K562 (cell line): ENCODE measurements around the gene TMEM270. TPM values are rescaled to one million over a fixed set of nuclear protein-coding genes. Genes with fewer than 3 reads are reported as not detected.

Experiments used
- BCL6 ChIP-seq: fragments of 250-450 bp; sonication (Bioruptor Pico); IDR thresholded peaks from 2 replicates; pipeline ENCODE4 v1.4.0; 2020
- BRF1 ChIP-seq: IDR thresholded peaks from 3 replicates; pipeline ENCODE4 v1.6.1; 2011; ENCODE audit warnings: borderline replicate concordance, mild to moderate bottlenecking; ENCODE audit not compliant: insufficient read length; ENCODE audit errors: extremely low read depth
- ESRRA ChIP-seq: fragments of 450-650 bp; IDR thresholded peaks from 2 replicates; pipeline ENCODE4 v1.6.1; 2014; ENCODE audit warnings: low read depth, mild to moderate bottlenecking, moderate library complexity, borderline replicate concordance
- FOXA1 ChIP-seq: fragments of 450-650 bp; IDR thresholded peaks from 2 replicates; pipeline ENCODE4 v1.6.1; 2016; ENCODE audit warnings: mild to moderate bottlenecking, borderline replicate concordance
- MAZ ChIP-seq, 2 experiments: fragments of 450-650 bp in 1 of 2; sonication (generic) in 1 of 2; formaldehyde crosslinking; IDR thresholded peaks in 1 of 2; conservative IDR thresholded peaks in 1 of 2; 2 replicates each; pipeline versions ENCODE4 v1.4.0 to v1.5.0; 2020; ENCODE audit warnings: mild to moderate bottlenecking in 1 of 2, missing genetic modification reagents in 1 of 2
- MTA1 ChIP-seq: fragments of 450-650 bp; IDR thresholded peaks from 2 replicates; pipeline ENCODE4 v1.6.1; 2017; ENCODE audit warnings: borderline replicate concordance
- TAF1 ChIP-seq: IDR thresholded peaks from 2 replicates; pipeline ENCODE4 v1.6.1; 2011; ENCODE audit warnings: mild to moderate bottlenecking, low read length, moderate library complexity; ENCODE audit not compliant: insufficient read depth, control insufficient read depth, severe bottlenecking; ENCODE audit errors: extremely low read depth
- TAL1 ChIP-seq: fragments of 450-650 bp; IDR thresholded peaks from 2 replicates; pipeline ENCODE4 v1.6.1; 2016; ENCODE audit warnings: mild to moderate bottlenecking
- WHSC1 ChIP-seq: IDR thresholded peaks from one replicate; pipeline ENCODE4 v1.6.1; 2012; ENCODE audit warnings: low read length, control low read depth, inconsistent platforms
- XRCC5 ChIP-seq: fragments of 200-400 bp; formaldehyde crosslinking; IDR thresholded peaks from 2 replicates; pipeline ENCODE4 v1.6.1; 2017; ENCODE audit warnings: low read depth, mild to moderate bottlenecking, low read length
- ZFX ChIP-seq: sonication (generic); formaldehyde crosslinking; IDR thresholded peaks from 2 replicates; pipeline ENCODE4 v1.8.0; 2022; ENCODE audit warnings: mild to moderate bottlenecking, missing genetic modification reagents, moderate library complexity
- polyA plus RNA-seq, 8 experiments: library from polyadenylated mRNA; depleted of rRNA in 4 of 8; stranded (reverse) in 5 of 8; unstranded in 3 of 8; fragments of >200 nt; fragmentation: Nextera tagmentation in 2 of 8; fragmentation: Illumina TruSeq in 1 of 8; extraction: Ambion mirVana in 2 of 8; extraction: Trizol in 1 of 8; gene quantifications; 2 replicates each; pipeline versions ENCODE4 v1.2.1 to v1.2.3, GENCODE V29; 2011 to 2014; ENCODE audit warnings: inconsistent platforms in 1 of 8, missing spikeins in 1 of 8
- total RNA-seq, 7 experiments: library from RNA; depleted of rRNA in 6 of 7; stranded (reverse); fragments of >200 nt in 6 of 7; fragmentation: Illumina TruSeq in 2 of 7; extraction: Trizol in 2 of 7; gene quantifications; 2 replicates each; pipeline versions ENCODE4 v1.2.1 to v1.2.3, GENCODE V29; 2011 to 2021; ENCODE audit warnings: low replicate concordance in 1 of 7
- TF ChIP-seq, protein P1 (sequence below): fragments of 250-450 bp; sonication (Bioruptor Pico); IDR thresholded peaks from 2 replicates; pipeline ENCODE4 v1.8.0; 2021; ENCODE audit warnings: moderate library complexity, mild to moderate bottlenecking, inconsistent platforms
- TF ChIP-seq, protein P2 (sequence below): fragments of 250-450 bp; sonication (Bioruptor Pico); IDR thresholded peaks from 2 replicates; pipeline ENCODE4 v1.4.0; 2020; ENCODE audit warnings: mild to moderate bottlenecking, moderate library complexity
- TF ChIP-seq, protein P3 (sequence below), 3 experiments: fragments of 200-800 bp in 1 of 3; sonication (Bioruptor generic) in 1 of 3; sonication (generic) in 1 of 3; formaldehyde crosslinking in 1 of 3; IDR thresholded peaks; 2 replicates each; pipeline versions ENCODE4 v1.6.1 to v1.8.0; 2016 to 2022; ENCODE audit warnings: mild to moderate bottlenecking in 2 of 3, missing compliant biosample characterization in 2 of 3, missing genetic modification characterization in 2 of 3, missing genetic modification reagents in 1 of 3
- TF ChIP-seq, protein P4 (sequence below): fragments of 450-650 bp; IDR thresholded peaks from 2 replicates; pipeline ENCODE4 v1.7.1; 2018; ENCODE audit warnings: mild to moderate bottlenecking, low read depth; ENCODE audit not compliant: partially characterized antibody

Gene TMEM270
- total and polyA plus RNA-seq, 9 of the 15 experiments (the other 6 are each of a cell fraction or from before 2014, with no cell fraction given), result not detected

DNA sequence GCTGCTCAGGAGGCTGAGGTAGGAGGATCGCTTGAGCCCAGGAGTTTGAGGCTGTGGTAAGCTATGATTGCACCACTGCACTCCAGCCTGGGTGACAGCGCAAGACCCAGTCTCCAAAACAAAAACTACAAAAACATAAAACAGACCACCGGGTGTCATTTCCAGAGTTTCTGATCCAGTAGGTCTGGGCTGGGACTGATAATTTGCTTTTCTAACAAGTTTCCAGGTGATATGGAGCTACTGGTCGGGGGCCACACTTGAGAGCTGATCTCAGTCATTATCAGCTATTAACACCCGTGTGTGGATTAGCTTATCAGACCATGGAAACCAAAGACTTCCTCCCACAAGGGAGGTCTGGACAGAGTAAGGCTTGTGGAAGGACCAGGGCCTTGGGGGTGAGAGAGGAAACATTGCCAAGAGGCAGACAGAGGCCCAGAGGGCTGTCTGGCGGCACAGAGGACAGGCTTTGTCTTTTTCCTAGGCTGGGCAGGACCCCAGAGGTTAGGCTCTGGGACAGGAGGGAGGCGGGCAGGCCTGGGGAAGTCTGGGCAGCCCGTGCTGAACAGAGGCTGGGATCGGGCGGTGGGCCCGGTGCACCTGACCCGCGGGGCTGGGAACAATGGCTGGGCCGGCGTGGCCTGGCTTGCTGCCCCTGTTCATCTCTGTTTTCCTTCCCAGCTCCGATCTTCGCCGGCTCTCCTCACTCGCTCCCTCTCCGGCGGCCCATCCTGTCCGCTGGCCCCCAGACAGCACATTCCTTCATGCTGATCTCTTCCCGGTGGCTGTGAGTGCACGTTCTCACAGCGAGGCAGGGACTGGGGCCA, 25.2 kb downstream of the TMEM270 start (continued):
- TF ChIP-seq FOXA1 (no peak), BRF1 (no peak), ZFX (CRISPR knock-in tag) (peak; percentile 85), ESRRA (peak; percentile 95; the same call in 1 of the 2 replicates), WHSC1 (no peak), BCL6 (CRISPR knock-in tag) (peak; percentile 93), XRCC5 (no peak), MTA1 (peak; percentile 95), TAF1 (peak; percentile 63), MAZ (CRISPR knock-in tag; conservative IDR thresholded peaks at IDR 0.05 in 1 of 2, IDR thresholded peaks at IDR 0.05 in 1 of 2) (peak; percentile 98 to 99), TAL1 (peak; percentile 100)
- TF ChIP-seq, protein P1, sequence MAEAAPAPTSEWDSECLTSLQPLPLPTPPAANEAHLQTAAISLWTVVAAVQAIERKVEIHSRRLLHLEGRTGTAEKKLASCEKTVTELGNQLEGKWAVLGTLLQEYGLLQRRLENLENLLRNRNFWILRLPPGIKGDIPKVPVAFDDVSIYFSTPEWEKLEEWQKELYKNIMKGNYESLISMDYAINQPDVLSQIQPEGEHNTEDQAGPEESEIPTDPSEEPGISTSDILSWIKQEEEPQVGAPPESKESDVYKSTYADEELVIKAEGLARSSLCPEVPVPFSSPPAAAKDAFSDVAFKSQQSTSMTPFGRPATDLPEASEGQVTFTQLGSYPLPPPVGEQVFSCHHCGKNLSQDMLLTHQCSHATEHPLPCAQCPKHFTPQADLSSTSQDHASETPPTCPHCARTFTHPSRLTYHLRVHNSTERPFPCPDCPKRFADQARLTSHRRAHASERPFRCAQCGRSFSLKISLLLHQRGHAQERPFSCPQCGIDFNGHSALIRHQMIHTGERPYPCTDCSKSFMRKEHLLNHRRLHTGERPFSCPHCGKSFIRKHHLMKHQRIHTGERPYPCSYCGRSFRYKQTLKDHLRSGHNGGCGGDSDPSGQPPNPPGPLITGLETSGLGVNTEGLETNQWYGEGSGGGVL (CRISPR knock-in tag), result no peak
- TF ChIP-seq, protein P2, sequence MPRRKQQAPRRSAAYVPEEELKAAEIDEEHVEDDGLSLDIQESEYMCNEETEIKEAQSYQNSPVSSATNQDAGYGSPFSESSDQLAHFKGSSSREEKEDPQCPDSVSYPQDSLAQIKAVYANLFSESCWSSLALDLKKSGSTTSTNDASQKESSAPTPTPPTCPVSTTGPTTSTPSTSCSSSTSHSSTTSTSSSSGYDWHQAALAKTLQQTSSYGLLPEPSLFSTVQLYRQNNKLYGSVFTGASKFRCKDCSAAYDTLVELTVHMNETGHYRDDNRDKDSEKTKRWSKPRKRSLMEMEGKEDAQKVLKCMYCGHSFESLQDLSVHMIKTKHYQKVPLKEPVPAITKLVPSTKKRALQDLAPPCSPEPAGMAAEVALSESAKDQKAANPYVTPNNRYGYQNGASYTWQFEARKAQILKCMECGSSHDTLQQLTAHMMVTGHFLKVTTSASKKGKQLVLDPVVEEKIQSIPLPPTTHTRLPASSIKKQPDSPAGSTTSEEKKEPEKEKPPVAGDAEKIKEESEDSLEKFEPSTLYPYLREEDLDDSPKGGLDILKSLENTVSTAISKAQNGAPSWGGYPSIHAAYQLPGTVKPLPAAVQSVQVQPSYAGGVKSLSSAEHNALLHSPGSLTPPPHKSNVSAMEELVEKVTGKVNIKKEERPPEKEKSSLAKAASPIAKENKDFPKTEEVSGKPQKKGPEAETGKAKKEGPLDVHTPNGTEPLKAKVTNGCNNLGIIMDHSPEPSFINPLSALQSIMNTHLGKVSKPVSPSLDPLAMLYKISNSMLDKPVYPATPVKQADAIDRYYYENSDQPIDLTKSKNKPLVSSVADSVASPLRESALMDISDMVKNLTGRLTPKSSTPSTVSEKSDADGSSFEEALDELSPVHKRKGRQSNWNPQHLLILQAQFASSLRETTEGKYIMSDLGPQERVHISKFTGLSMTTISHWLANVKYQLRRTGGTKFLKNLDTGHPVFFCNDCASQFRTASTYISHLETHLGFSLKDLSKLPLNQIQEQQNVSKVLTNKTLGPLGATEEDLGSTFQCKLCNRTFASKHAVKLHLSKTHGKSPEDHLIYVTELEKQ (CRISPR knock-in tag), result peak; percentile 69; the same call in 1 of the 2 replicates
- TF ChIP-seq, protein P3, sequence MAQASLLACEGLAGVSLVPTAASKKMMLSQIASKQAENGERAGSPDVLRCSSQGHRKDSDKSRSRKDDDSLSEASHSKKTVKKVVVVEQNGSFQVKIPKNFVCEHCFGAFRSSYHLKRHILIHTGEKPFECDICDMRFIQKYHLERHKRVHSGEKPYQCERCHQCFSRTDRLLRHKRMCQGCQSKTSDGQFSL (CRISPR knock-in tag; IDR thresholded peaks at IDR 0.05), result no peak
- TF ChIP-seq, protein P3 (tag; IDR thresholded peaks at IDR 0.05), result peak in 1 of 2 experiments; percentile 71; a peak in 1 of 4 replicates
- TF ChIP-seq, protein P4, sequence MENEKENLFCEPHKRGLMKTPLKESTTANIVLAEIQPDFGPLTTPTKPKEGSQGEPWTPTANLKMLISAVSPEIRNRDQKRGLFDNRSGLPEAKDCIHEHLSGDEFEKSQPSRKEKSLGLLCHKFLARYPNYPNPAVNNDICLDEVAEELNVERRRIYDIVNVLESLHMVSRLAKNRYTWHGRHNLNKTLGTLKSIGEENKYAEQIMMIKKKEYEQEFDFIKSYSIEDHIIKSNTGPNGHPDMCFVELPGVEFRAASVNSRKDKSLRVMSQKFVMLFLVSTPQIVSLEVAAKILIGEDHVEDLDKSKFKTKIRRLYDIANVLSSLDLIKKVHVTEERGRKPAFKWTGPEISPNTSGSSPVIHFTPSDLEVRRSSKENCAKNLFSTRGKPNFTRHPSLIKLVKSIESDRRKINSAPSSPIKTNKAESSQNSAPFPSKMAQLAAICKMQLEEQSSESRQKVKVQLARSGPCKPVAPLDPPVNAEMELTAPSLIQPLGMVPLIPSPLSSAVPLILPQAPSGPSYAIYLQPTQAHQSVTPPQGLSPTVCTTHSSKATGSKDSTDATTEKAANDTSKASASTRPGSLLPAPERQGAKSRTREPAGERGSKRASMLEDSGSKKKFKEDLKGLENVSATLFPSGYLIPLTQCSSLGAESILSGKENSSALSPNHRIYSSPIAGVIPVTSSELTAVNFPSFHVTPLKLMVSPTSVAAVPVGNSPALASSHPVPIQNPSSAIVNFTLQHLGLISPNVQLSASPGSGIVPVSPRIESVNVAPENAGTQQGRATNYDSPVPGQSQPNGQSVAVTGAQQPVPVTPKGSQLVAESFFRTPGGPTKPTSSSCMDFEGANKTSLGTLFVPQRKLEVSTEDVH, result peak; percentile 71
